ENCODE data around the gene MRRF. TPM values are rescaled to one million over a fixed set of nuclear protein-coding genes. Genes with fewer than 3 reads are reported as not detected.

Gene MRRF
- total and polyA plus RNA-seq, 8 donors, result 7.1 to 98.6 (median 26.4) TPM

DNA sequence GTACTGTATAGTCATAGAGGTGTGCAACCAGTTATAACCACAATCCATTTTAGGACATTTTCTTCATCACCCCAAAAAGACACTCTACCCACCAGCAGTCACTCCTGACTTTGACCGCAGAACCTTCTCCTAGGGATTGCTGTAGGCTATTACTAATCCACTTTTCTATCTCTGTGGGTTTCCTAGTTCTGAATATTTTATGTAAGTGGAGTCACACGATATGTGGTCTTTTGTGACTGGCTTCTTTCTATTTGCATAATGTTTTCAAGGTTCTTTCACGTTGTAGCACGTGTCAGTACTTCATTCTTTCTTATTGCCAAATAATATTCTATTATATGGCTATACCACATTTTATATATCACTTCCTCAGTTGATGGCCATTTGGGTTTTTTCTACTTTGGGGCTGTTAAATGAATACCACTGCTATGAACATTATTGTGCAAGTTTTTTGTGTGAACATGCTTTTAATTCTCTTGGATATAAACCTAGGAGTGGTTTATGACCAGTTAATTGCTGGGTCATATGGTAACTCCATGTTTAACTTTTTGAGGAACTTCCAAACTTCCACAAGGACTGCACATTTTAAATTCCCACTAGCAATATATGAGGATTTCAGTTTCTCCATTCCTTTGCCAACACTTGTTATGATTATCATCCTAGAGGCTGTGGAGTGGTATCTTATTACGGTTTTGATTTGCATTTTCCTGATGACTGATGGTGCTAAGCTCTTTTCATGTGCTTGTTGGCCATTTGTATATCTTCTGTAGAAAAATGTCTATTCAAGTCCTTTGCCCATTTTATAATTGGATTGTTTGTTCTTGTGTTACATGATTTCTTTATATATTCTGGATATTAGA, 37.8 kb downstream of the MRRF start:
- Histone ChIP-seq H3K9me3 (no peaks in the 10 kb centered on the region), H3K27me3 (no peaks in the 10 kb centered on the region), H3K27ac (no peak overlapping the region), H3K36me3 (peaks cover 9 to 90% (median 79%) of the 10 kb centered on the region in 4 donors), H3K4me1 (peaks cover 0 to 14% (median 3%) of the 10 kb centered on the region in 4 donors), H3K4me3 (no peak overlapping the region)
- WGBS, 5 donors, result 92 to 98% (median 93%) methylated on average over 5 of the region's 5 CpGs
- TF ChIP-seq, protein P1, sequence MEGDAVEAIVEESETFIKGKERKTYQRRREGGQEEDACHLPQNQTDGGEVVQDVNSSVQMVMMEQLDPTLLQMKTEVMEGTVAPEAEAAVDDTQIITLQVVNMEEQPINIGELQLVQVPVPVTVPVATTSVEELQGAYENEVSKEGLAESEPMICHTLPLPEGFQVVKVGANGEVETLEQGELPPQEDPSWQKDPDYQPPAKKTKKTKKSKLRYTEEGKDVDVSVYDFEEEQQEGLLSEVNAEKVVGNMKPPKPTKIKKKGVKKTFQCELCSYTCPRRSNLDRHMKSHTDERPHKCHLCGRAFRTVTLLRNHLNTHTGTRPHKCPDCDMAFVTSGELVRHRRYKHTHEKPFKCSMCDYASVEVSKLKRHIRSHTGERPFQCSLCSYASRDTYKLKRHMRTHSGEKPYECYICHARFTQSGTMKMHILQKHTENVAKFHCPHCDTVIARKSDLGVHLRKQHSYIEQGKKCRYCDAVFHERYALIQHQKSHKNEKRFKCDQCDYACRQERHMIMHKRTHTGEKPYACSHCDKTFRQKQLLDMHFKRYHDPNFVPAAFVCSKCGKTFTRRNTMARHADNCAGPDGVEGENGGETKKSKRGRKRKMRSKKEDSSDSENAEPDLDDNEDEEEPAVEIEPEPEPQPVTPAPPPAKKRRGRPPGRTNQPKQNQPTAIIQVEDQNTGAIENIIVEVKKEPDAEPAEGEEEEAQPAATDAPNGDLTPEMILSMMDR (IDR thresholded peaks at IDR 0.05), result no peak
- TF ChIP-seq EP300 (IDR thresholded peaks at IDR 0.05), result no peak
- TF ChIP-seq POLR2A (IDR thresholded peaks at IDR 0.05), result no peak
- TF ChIP-seq POLR2AphosphoS5 (IDR thresholded peaks at IDR 0.05), result no peak
- no peak for DNase-seq
- intact Hi-C loops (cut with DNase I; ENCODE audit: low total_unique reads), result no loop called here

DNA sequence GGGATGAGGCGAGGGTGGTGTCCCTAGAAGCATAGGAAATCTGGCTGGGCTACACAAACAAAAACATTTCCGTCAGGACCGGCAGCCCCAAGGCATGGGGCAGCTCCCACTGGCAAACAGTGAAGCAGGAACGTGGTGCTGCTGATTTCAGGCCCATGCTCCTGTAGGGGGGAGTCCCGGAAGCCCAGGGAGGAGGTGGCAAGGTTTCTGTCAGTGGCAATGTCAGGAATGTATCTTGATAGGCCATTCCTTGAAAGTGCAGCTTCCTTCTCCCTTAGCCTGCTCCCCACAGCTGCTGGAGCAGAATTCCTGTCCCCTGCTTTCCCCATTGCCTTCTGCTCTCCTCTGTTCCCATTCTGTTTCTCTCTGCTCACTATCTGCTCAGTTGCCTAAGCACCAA, 42.4 kb downstream of the MRRF start:
- peak in 1 of 2 donors; percentile 12 for DNase-seq
- peak overlapping the region in 2 of 5 donors; percentile 30 to 38 for H3K27ac ChIP-seq
- peaks cover 9 to 82% (median 70%) of the 10 kb centered on the region in 4 donors for H3K36me3 ChIP-seq
- H3K4me3 ChIP-seq, result no peak overlapping the region
- intact Hi-C loops (cut with DNase I; ENCODE audit: low total_unique reads), result no loop called here
- WGBS, 5 donors, result 75 to 86% (median 83%) methylated on average over 4 to 5 of the region's 5 CpGs
- TF ChIP-seq POLR2AphosphoS5 (IDR thresholded peaks at IDR 0.05) (peak in 1 of 3 donors; percentile 27), EP300 (IDR thresholded peaks at IDR 0.05) (no peak), POLR2A (IDR thresholded peaks at IDR 0.05) (no peak)
- no peaks in the 10 kb centered on the region for H3K9me3 ChIP-seq
- no peaks in the 10 kb centered on the region for H3K27me3 ChIP-seq
- peaks cover 0 to 14% (median 3%) of the 10 kb centered on the region in 4 donors for H3K4me1 ChIP-seq

DNA sequence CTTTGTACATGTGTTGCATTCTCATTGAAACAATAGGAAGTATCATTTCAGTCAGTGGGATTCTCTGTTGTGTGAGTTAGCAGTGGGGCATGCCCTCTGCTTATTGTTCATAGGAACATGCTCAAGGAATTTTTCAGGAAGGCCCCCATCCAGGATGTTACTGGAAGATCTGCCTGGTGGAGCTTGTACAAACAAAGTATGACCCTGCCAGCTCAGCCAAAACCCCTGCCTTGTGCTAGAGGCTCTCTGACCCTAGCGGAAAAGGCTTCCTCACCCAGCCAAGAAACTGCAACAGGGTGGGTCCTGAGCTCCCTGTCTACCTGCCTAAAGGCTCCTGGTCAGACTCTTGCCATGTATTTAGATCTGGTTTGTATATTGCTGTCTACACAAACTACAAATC, 43.2 kb downstream of the MRRF start:
- 76 to 100% (median 93%) methylated on average over 1 of the region's 1 CpG for WGBS, 5 donors
- TF ChIP-seq POLR2A (IDR thresholded peaks at IDR 0.05), result no peak
- H3K36me3 ChIP-seq, result peaks cover 9 to 84% (median 70%) of the 10 kb centered on the region in 4 donors
- H3K9me3 ChIP-seq, result no peaks in the 10 kb centered on the region
- peaks cover 0 to 14% (median 3%) of the 10 kb centered on the region in 4 donors for H3K4me1 ChIP-seq
- intact Hi-C loops (cut with DNase I; ENCODE audit: low total_unique reads), result no loop called here
- no peaks in the 10 kb centered on the region for H3K27me3 ChIP-seq
- peak in 1 of 2 donors; percentile 26 for DNase-seq
- peak overlapping the region in 1 of 5 donors; percentile 38 for H3K27ac ChIP-seq
- H3K4me3 ChIP-seq, result no peak overlapping the region

DNA sequence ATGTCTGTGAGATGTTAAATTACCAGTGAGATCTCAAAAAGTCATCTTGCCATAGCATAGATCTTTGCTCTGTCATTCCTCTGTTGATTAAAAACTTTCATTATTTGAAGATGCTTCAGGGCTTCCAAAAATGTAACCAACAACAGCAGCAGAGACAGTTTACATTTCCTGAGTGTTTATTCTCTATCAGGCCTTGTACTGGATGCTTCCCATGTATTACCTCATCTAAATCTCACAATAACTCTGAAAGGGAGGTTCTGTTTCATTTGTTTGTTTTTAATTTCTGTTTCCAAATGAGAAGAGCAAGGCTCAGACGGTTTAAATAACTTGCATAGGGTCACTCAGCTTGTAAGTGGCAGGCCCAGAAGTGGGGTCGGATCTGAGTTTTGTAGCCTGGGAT, 45.2 kb downstream of the MRRF start:
- Histone ChIP-seq H3K27ac (no peak overlapping the region), H3K9me3 (no peaks in the 10 kb centered on the region), H3K27me3 (no peaks in the 10 kb centered on the region), H3K4me1 (no peaks in the 10 kb centered on the region), H3K36me3 (peaks cover 20 to 91% (median 77%) of the 10 kb centered on the region in 4 donors), H3K4me3 (no peak overlapping the region)
- no peak for DNase-seq
- TF ChIP-seq, protein P1 (IDR thresholded peaks at IDR 0.05), result no peak
- intact Hi-C loops (cut with DNase I; ENCODE audit: low total_unique reads), result no loop called here
- WGBS, 5 donors, result 55 to 79% (median 65%) methylated on average over 2 of the region's 2 CpGs

DNA sequence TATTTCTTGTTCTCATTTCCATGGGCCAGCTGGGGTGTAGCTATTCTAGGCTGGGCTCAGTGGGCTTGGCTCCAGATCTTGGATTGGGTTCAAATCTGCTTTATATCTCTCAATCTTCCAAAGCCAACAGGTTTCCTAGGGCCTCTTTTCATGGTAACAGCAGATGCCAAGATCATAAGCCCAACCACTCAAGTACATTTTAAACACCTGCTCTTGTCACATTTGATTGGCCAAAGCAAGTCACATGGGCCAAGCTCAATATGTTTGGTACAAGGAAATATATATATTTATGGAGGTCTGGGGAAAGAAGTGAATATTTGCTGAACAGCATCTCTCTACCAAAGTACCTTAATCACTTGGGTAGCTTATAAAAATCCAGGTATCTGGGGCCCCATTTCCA, 49.5 kb downstream of the MRRF start:
- DNase-seq, result no peak

More for the DNA sequence above, 49.5 kb downstream of the MRRF start:
- Histone ChIP-seq H3K36me3 (peaks cover 11 to 71% (median 59%) of the 10 kb centered on the region in 4 donors), H3K27ac (no peak overlapping the region), H3K9me3 (no peaks in the 10 kb centered on the region), H3K4me1 (peaks cover 0 to 9% (median 0%) of the 10 kb centered on the region in 4 donors), H3K4me3 (no peak overlapping the region), H3K27me3 (no peaks in the 10 kb centered on the region)
- TF ChIP-seq, protein P1 (IDR thresholded peaks at IDR 0.05), result no peak
- TF ChIP-seq EP300 (IDR thresholded peaks at IDR 0.05) (no peak), POLR2AphosphoS5 (IDR thresholded peaks at IDR 0.05) (no peak), POLR2A (IDR thresholded peaks at IDR 0.05) (no peak)
- intact Hi-C loops (cut with DNase I; ENCODE audit: low total_unique reads), result no loop called here

Data from stomach (tissue), 9 donors.